Loucy (cell line): ENCODE measurements around the gene KIF2C.
"Not testable (repeated sequence)": the region's sequence is repeated elsewhere in the genome, so short reads cannot be mapped to it uniquely, and the experiment has no call there.

Source experiments
- H2AFZ ChIP-seq: fragments of 200-600 bp; sonication (generic); 2 replicates; pipeline ENCODE4 v1.6.0; 2016; ENCODE audit warnings: antibody characterized with exemption, mild to moderate bottlenecking, low read length, moderate library complexity
- H3F3A ChIP-seq: fragments of 200-600 bp; 2 replicates; pipeline ENCODE4 v1.6.0; 2016; ENCODE audit warnings: antibody characterized with exemption, low read depth, mild to moderate bottlenecking
- H3K27me3 ChIP-seq: fragments of 200-600 bp; sonication (generic); 2 replicates; pipeline ENCODE4 v1.6.1; 2014; ENCODE audit warnings: low read length, mild to moderate bottlenecking; ENCODE audit not compliant: insufficient read depth, poor library complexity, severe bottlenecking
- H3K36me3 ChIP-seq: fragments of 200-600 bp; sonication (generic); 2 replicates; pipeline ENCODE4 v1.6.1; 2016; ENCODE audit warnings: low read length; ENCODE audit not compliant: insufficient read depth
- H3K4me1 ChIP-seq: fragments of 200-600 bp; sonication (generic); 2 replicates; pipeline ENCODE4 v1.5.1; 2014; ENCODE audit warnings: low read length, mild to moderate bottlenecking; ENCODE audit not compliant: insufficient read depth, poor library complexity, severe bottlenecking
- H3K4me2 ChIP-seq: fragments of 200-600 bp; sonication (generic); 2 replicates; pipeline ENCODE4 v1.6.0; 2014; ENCODE audit warnings: antibody characterized with exemption, low read length, low read depth, mild to moderate bottlenecking; ENCODE audit not compliant: poor library complexity, severe bottlenecking
- H3K4me3 ChIP-seq: fragments of 200-600 bp; sonication (generic); 2 replicates; pipeline ENCODE4 v1.5.1; 2014; ENCODE audit warnings: low read length, mild to moderate bottlenecking, mixed read lengths; ENCODE audit not compliant: poor library complexity, severe bottlenecking
- H3K79me2 ChIP-seq: fragments of 200-600 bp; sonication (generic); 2 replicates; pipeline ENCODE4 v1.6.1; 2014; ENCODE audit warnings: low read length; ENCODE audit not compliant: insufficient read depth
- H3K9ac ChIP-seq: fragments of 200-600 bp; sonication (generic); 2 replicates; pipeline ENCODE4 v1.6.0; 2014; ENCODE audit warnings: mild to moderate bottlenecking, low read depth, low read length, moderate library complexity; ENCODE audit not compliant: poor library complexity, severe bottlenecking
- H3K9me2 ChIP-seq: fragments of 200-600 bp; sonication (generic); replicated peaks from 2 replicates; pipeline ENCODE4 v1.6.1; 2016; ENCODE audit warnings: low read depth, low read length, mixed read lengths
- H3K9me3 ChIP-seq: fragments of 200-600 bp; sonication (generic); 2 replicates; pipeline ENCODE4 v1.6.1; 2014; ENCODE audit warnings: mild to moderate bottlenecking, antibody characterized with exemption, low read length, low read depth; ENCODE audit not compliant: insufficient read depth
- H4K20me1 ChIP-seq: fragments of 200-600 bp; sonication (generic); 2 replicates; pipeline ENCODE4 v1.6.0; 2014; ENCODE audit warnings: antibody characterized with exemption, low read length, mild to moderate bottlenecking; ENCODE audit not compliant: insufficient read depth, poor library complexity, severe bottlenecking
- CTCF ChIP-seq: fragments of 200-600 bp; sonication (generic); conservative IDR thresholded peaks from 2 replicates; pipeline ENCODE4 v1.5.1; 2014; ENCODE audit warnings: mild to moderate bottlenecking, antibody characterized with exemption, low read length
- EZH2phosphoT487 ChIP-seq: fragments of 200-600 bp; IDR thresholded peaks from 2 replicates; pipeline ENCODE4 v1.6.1; 2018; ENCODE audit warnings: antibody characterized with exemption, mild to moderate bottlenecking, moderate library complexity, borderline replicate concordance

KIF2C gene

GRCh38 chr1:44696789-44697345, 42.8 kb upstream of the KIF2C start:
- Histone ChIP-seq H3K4me3 (no peak overlapping the region), H3K4me2 (no peak overlapping the region), H4K20me1 (no peaks in the 10 kb centered on the region), H3K79me2 (no peaks in the 10 kb centered on the region), H3F3A (no peaks in the 10 kb centered on the region), H3K4me1 (peaks cover 6% of the 10 kb centered on the region), H3K27me3 (no peaks in the 10 kb centered on the region), H3K9me2 (no peaks in the 10 kb centered on the region), H3K9me3 (no peaks in the 10 kb centered on the region), H2AFZ (peak overlapping the region; percentile 78), H3K9ac (no peak overlapping the region), H3K36me3 (no peaks in the 10 kb centered on the region)
- TF ChIP-seq CTCF, result no peak
- TF ChIP-seq EZH2phosphoT487, result no peak

- H3K4me2 ChIP-seq, result no peak overlapping the region
- no peaks in the 10 kb centered on the region for H3K79me2 ChIP-seq
- H3K4me1 ChIP-seq, result peaks cover 6% of the 10 kb centered on the region
- no peak for TF ChIP-seq EZH2phosphoT487
- no peak for TF ChIP-seq CTCF
- H2AFZ ChIP-seq, result no peak overlapping the region
- no peak overlapping the region for H3K9ac ChIP-seq
- H3K4me3 ChIP-seq, result no peak overlapping the region
- H3K27me3 ChIP-seq, result no peaks in the 10 kb centered on the region
- H3K9me3 ChIP-seq, result no peaks in the 10 kb centered on the region
- no peaks in the 10 kb centered on the region for H3K9me2 ChIP-seq
- H4K20me1 ChIP-seq, result no peaks in the 10 kb centered on the region
- no peaks in the 10 kb centered on the region for H3F3A ChIP-seq
- H3K36me3 ChIP-seq, result no peaks in the 10 kb centered on the region
Measured at GRCh38 chr1:44698138-44698537, 41.5 kb upstream of the KIF2C start.

GRCh38 chr1:44699375-44699774, 40.3 kb upstream of the KIF2C start:
- not testable (repeated sequence) for H3K79me2 ChIP-seq, H3F3A ChIP-seq, H3K9me2 ChIP-seq, H3K4me2 ChIP-seq, H3K4me3 ChIP-seq, H2AFZ ChIP-seq, H3K9me3 ChIP-seq, H3K27me3 ChIP-seq, H3K4me1 ChIP-seq, H3K9ac ChIP-seq, H4K20me1 ChIP-seq, H3K36me3 ChIP-seq

- H3K9me2 ChIP-seq, result no peaks in the 10 kb centered on the region
- no peaks in the 10 kb centered on the region for H3K27me3 ChIP-seq
- peaks cover 6% of the 10 kb centered on the region for H3K4me1 ChIP-seq
- no peaks in the 10 kb centered on the region for H3K79me2 ChIP-seq
- H3F3A ChIP-seq, result no peaks in the 10 kb centered on the region
- H3K36me3 ChIP-seq, result no peaks in the 10 kb centered on the region
- TF ChIP-seq CTCF, result no peak
- no peak for TF ChIP-seq EZH2phosphoT487
- H3K4me2 ChIP-seq, result no peak overlapping the region
- no peak overlapping the region for H2AFZ ChIP-seq
- H3K9ac ChIP-seq, result no peak overlapping the region
- no peak overlapping the region for H3K4me3 ChIP-seq
- no peaks in the 10 kb centered on the region for H3K9me3 ChIP-seq
- no peaks in the 10 kb centered on the region for H4K20me1 ChIP-seq
Measured at GRCh38 chr1:44700573-44700972, 39.1 kb upstream of the KIF2C start.
